A673 (cell line): ENCODE data around the gene TNFAIP3. TPM values are rescaled to one million over a fixed set of nuclear protein-coding genes. Genes with fewer than 3 reads are reported as not detected.

Source experiments
- BruUV-seq: library from RNA; stranded (reverse); fragments of 400-500 nt; replicated peaks from 2 replicates; lab custom pipeline; 2021; lab: Mats Ljungman, UMichigan
- CTCF ChIA-PET: fragments of 300-600 bp; sonication (Branson Sonifier 250); formaldehyde crosslinking; loops from one replicate; lab custom pipeline; 2022; ENCODE audit warnings: antibody characterized with exemption; lab: Charles Lee
- POLR2A ChIA-PET: fragments of 300-600 bp; sonication (Branson Sonifier 250); formaldehyde crosslinking; loops from one replicate; lab custom pipeline; 2022; ENCODE audit warnings: antibody characterized with exemption; ENCODE audit not compliant: low non-redundant PET; lab: Charles Lee
- DNase-seq: peaks from one replicate; pipeline ENCODE4 v3.0.0-alpha.2; 2015; ENCODE audit warnings: low spot score
- H3K27ac ChIP-seq: fragments of 200-600 bp; sonication (generic); 2 replicates; pipeline ENCODE4 v1.5.1; 2016; ENCODE audit warnings: mixed run types, low read depth, mild to moderate bottlenecking, mixed read lengths, antibody characterized with exemption, low read length; ENCODE audit not compliant: poor library complexity, severe bottlenecking
- H3K27me3 ChIP-seq: fragments of 200-600 bp; sonication (generic); replicated peaks from 2 replicates; pipeline ENCODE4 v1.6.1; 2017; ENCODE audit warnings: mixed run types, low read depth, mild to moderate bottlenecking, mixed read lengths, antibody characterized with exemption, low read length; ENCODE audit not compliant: insufficient read depth, poor library complexity
- H3K36me3 ChIP-seq: fragments of 200-600 bp; sonication (generic); 2 replicates; pipeline ENCODE4 v1.6.1; 2016; ENCODE audit warnings: mixed run types, mild to moderate bottlenecking, mixed read lengths, antibody characterized with exemption, low read length; ENCODE audit not compliant: insufficient read depth, poor library complexity, severe bottlenecking
- H3K4me1 ChIP-seq: fragments of 200-600 bp; sonication (generic); 2 replicates; pipeline ENCODE4 v1.6.1; 2017; ENCODE audit warnings: mixed run types, mild to moderate bottlenecking, mixed read lengths, antibody characterized with exemption, low read length; ENCODE audit not compliant: insufficient read depth, poor library complexity, severe bottlenecking
- H3K4me3 ChIP-seq: fragments of 200-600 bp; sonication (generic); 2 replicates; pipeline ENCODE4 v1.5.1; 2016; ENCODE audit warnings: low read depth, mixed run types, mild to moderate bottlenecking, mixed read lengths, low read length; ENCODE audit not compliant: poor library complexity, severe bottlenecking
- H3K9me3 ChIP-seq: fragments of 200-600 bp; sonication (generic); 2 replicates; pipeline ENCODE4 v1.6.1; 2016; ENCODE audit warnings: mixed run types, low read depth, mild to moderate bottlenecking, mixed read lengths, antibody characterized with exemption, low read length; ENCODE audit not compliant: poor library complexity, severe bottlenecking
- CTCF ChIP-seq: fragments of 300-800, 200-600 bp; sonication (generic); conservative IDR thresholded peaks from 2 replicates; pipeline ENCODE4 v1.5.1; 2017; ENCODE audit warnings: low read depth, mild to moderate bottlenecking, antibody characterized with exemption, low read length, moderate library complexity, mixed read lengths
- EZH2 ChIP-seq: fragments of 200-600 bp; sonication (generic); IDR thresholded peaks from 2 replicates; pipeline ENCODE4 v1.6.1; 2017; ENCODE audit warnings: borderline replicate concordance, low read depth, mild to moderate bottlenecking, mixed read lengths, antibody characterized with exemption, low read length; ENCODE audit not compliant: poor library complexity, severe bottlenecking
- intact Hi-C: fragments of 100-400 bp; cut with micrococcal nuclease; formaldehyde crosslinking; loops from one replicate; pipeline ENCODE4 v1.10.0; 2022; ENCODE audit not compliant: unreplicated experiment
- total RNA-seq: library from RNA; stranded (reverse); gene quantifications from 2 replicates; pipeline ENCODE4 v1.2.3, GENCODE V29; 2021

Gene TNFAIP3
- total RNA-seq, 1 experiment from 2014 or later: 12.7 TPM

- Histone ChIP-seq H3K27ac (no peak overlapping the region), H3K4me1 (no peaks in the 10 kb centered on the region), H3K4me3 (no peak overlapping the region), H3K27me3 (peaks cover 7% of the 10 kb centered on the region), H3K36me3 (no peaks in the 10 kb centered on the region), H3K9me3 (no peaks in the 10 kb centered on the region)
- BruUV-seq: no TSS peak
- CTCF ChIA-PET: no interaction called here
- DNase-seq: no peak
- TF ChIP-seq EZH2: no peak
- TF ChIP-seq CTCF: no peak
- intact Hi-C loops: no loop called here
- POLR2A ChIA-PET: no interaction called here
Measured at GRCh38 chr6:137925141-137925698, 58.2 kb downstream of the TNFAIP3 start.

- POLR2A ChIA-PET: no interaction called here
- H3K4me1 ChIP-seq: no peaks in the 10 kb centered on the region
- intact Hi-C loops: no loop called here
- no peak overlapping the region for H3K4me3 ChIP-seq
- CTCF ChIA-PET: no interaction called here
- H3K27me3 ChIP-seq: peaks cover 7% of the 10 kb centered on the region
- TF ChIP-seq CTCF (no peak), EZH2 (no peak)
- no peak overlapping the region for H3K27ac ChIP-seq
- H3K36me3 ChIP-seq: no peaks in the 10 kb centered on the region
- DNase-seq: no peak
- no peaks in the 10 kb centered on the region for H3K9me3 ChIP-seq
- no TSS peak for BruUV-seq
Measured at GRCh38 chr6:137926207-137926731, 59.2 kb downstream of the TNFAIP3 start.

- no peaks in the 10 kb centered on the region for H3K4me1 ChIP-seq
- no peaks in the 10 kb centered on the region for H3K36me3 ChIP-seq
- H3K4me3 ChIP-seq: no peak overlapping the region
- BruUV-seq: no TSS peak
- CTCF ChIA-PET: no interaction called here
- H3K27ac ChIP-seq: no peak overlapping the region
- intact Hi-C loops: no loop called here
- POLR2A ChIA-PET: no interaction called here
- no peak for TF ChIP-seq EZH2
- TF ChIP-seq CTCF: no peak
- peaks cover 7% of the 10 kb centered on the region for H3K27me3 ChIP-seq
- no peaks in the 10 kb centered on the region for H3K9me3 ChIP-seq
- no peak for DNase-seq
Measured at GRCh38 chr6:137926985-137927384, 59.9 kb downstream of the TNFAIP3 start.
